GM21529 (cell line): Measurements from ENCODE around the gene MAD1L1.
A peak's percentile ranks its signal among the peaks of the same experiment; 100 is the strongest.

ENCODE experiments used
- ATAC-seq: cut with Tn5 transposase; IDR thresholded peaks from one replicate; pipeline ENCODE4 v1.9.1; 2021; ENCODE audit not compliant: unreplicated experiment

Gene MAD1L1

GRCh38 chr7:2033586-2034135, 199.1 kb downstream of the MAD1L1 start:
- ATAC-seq = no peak

- no peak for ATAC-seq
These were observed 199.8 kb downstream of the MAD1L1 start for GRCh38 chr7:2032876-2033407.

GRCh38 chr7:2032030-2032875, 200.5 kb downstream of the MAD1L1 start:
- no peak for ATAC-seq

DNA sequence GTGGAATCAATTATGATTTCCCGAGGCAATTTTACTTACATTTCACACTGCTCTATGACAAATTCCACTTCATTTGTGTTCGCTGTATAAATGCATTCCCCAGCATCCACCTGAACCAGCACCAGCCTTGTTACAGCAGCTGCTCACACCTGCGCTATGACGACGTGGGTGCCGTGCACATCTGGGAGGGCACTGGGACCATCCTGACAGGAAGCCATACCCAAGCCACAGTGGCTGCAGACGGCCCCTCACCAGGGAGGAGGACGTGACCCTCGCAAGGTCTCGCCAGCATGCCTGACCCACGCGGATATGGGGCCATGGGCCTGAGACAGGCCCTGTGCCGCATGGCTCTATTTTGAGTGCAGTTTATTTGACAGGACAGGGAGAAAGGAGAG, 201.3 kb downstream of the MAD1L1 start:
- no peak for ATAC-seq

DNA sequence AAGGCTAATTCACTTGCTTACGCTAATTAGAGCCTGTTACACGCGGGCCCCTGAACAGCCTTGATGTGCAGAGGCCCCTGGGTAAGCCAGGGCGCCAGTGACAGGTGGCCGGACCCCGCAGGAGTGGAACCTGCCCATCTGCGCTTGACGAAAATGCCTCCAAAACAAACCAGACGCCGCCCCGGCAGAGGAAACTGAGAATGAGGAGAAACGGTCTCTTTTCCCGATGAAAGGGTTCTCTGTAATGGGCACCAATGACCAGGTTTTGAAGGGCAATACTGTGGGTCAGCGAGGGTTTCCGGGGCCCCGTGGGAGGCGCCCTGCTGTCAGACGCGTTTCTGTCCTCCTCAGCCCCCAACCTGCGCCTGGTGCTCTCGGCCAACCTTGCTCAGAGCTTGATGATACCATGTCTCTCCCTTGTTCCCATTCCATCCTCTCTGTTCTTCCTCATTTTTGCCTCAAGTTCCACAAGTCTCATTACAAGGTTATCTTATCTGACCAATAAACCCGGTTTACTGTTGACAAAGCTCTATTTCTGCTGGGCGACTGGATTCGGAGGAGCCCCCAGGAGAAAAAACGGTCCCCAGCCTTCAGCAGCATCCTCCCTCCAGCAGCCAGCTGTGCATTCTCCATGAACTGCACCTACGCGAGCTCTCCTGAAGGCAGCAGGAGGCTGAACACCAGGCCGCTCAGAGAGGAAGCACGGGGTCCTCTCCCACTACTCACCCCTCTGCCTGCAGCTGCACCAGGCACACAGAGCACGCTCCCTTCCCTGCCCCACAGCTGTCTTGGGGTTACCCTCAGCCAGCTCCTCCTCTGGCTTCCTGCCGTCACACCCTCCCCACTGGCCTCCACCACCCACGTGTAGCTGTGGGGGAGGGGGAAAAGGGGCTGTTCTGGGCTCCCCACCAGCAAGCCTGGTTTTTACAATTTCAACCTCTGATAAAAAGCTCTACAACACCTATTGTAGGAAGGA, 202.0 kb downstream of the MAD1L1 start:
- no peak for ATAC-seq

DNA sequence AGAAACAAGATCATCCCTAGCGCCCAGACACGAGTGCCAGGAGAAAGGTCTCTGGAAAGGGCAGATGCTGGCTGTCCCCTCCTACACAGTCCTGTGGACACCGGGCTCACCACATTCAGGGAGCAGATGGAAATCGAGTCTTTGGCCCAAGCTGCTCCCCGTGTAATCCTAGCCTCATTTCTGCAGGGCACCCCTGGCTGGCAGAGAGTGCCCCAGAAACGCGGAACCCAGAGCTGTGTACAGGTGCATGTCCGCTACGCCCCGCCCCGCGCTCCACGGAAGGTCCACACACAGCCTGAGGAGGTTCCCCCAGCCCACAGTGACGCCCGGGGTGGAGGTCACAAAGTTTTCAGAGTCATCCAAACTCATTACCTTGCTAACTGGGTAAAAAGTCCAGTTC, 202.8 kb downstream of the MAD1L1 start:
- no peak for ATAC-seq

DNA sequence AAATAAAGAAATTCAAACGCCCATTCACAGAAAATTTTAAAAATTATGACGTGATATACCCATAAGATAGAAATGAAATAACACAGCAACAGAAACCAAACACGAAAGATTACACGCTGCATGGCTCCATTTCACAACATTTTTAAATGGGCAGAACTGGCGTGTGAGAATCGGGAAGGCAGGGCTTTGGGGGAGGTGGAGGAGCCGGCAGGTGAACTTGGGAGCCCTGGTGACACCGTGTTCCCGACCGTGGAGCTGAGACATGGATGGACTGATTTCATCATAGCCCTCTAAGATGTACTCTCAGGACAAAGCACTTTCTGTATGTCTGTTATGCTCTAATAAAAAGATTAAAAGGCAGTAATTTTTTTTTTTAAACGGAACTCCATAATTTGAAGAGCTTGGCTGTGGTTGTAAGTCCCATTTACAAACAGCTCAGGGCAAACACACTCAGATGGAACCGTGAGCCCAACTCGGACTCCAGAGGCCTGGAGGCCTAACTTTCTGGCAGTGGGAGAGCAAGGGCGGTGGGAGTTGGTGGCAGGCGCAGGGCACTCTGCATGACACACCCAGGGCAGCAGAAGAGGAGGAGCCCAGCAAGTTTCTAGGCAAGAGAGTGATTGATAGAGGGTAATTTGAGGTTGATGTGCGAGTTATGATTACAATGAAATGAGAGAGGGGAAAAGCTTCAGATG, 203.4 kb downstream of the MAD1L1 start:
- no peak for ATAC-seq

GRCh38 chr7:2028733-2029132, 204.0 kb downstream of the MAD1L1 start:
- no peak for ATAC-seq

- ATAC-seq = no peak
These were observed 207.6 kb downstream of the MAD1L1 start for GRCh38 chr7:2025188-2025587.

DNA sequence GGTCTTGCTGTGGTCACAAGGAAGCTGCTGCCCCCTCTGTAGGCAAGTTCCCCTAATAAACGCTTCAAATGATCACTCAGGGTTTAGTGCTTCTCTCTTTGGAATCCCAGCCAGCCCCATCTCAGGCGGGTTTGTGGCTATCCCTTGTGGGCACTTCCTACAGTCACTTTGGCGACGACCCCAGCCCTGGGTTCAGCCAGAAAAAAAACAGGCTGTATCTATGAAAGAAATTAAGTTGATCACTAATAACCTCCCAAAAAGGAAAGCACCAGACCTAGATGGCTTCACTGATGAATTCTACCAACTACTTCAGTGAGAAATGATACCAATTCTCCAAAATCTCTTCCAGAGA, 208.2 kb downstream of the MAD1L1 start:
- ATAC-seq = no peak

DNA sequence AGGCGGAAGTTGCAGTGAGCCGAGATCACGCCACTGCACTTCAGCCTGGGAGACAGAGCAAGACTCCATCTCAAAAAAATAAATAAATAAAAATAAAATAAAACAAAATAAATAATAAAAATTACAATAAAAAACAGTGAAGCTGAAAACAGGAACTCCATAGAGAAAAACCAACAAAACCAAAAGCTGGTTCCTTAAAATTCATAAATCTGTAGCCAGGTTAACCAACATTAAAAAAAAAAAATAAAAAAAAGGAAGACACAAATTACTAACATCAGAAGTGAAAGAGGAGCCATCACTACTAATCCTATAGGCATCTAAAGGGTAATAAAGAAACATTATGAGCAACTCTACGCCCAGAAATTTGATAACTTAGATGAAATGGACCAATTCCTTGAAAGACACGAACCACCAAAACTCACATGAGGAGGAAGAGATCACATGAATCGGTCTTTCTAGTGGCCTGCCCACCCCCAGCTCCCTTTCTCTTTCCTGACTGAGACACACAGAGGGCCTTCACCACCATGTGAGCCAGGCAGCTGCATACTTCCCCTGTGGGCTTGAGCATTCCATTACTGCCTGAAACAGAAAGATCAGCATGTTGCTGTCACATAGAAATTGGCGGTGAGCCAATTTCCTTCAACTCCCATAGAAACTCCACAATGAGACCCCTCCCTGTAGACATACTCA, 208.7 kb downstream of the MAD1L1 start:
- ATAC-seq = no peak

- ATAC-seq = no peak
These were observed 210.0 kb downstream of the MAD1L1 start for GRCh38 chr7:2022737-2023250.

DNA sequence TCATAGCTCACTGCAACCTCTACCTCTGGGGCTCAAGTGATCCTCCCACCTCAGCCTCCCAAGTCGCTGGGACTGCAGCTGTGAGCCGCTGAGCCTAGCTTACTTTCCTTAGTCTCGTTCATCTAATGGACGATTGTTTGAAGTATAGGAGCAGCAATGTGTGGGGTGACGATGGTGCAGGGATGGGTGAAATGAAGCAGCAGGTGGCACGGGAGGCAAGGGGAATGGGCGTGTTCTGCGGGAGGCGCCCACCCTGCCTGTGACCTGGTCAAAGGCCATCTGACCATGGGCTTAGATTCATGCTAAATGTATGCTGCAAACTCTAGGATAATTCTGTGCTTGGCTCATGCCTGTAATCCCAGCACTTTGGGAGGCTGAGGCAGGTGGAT, 210.7 kb downstream of the MAD1L1 start:
- ATAC-seq = no peak

- ATAC-seq = peak; percentile 75
These were observed 212.8 kb downstream of the MAD1L1 start for GRCh38 chr7:2019711-2020511.

DNA sequence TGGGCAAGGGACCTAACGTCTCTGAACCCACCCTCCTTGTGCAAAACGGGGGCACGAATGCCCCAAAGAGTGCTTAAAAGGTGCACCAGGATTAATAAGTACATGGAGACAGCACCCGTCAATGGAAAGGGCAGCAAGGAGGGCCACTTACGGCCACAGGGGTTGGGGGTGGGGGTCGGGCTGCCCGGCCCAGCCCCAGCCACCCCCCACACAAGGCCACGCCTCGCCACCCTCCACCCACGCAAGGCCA, 213.4 kb downstream of the MAD1L1 start:
- no peak for ATAC-seq

GRCh38 chr7:2018569-2019460, 213.9 kb downstream of the MAD1L1 start:
- no peak for ATAC-seq

DNA sequence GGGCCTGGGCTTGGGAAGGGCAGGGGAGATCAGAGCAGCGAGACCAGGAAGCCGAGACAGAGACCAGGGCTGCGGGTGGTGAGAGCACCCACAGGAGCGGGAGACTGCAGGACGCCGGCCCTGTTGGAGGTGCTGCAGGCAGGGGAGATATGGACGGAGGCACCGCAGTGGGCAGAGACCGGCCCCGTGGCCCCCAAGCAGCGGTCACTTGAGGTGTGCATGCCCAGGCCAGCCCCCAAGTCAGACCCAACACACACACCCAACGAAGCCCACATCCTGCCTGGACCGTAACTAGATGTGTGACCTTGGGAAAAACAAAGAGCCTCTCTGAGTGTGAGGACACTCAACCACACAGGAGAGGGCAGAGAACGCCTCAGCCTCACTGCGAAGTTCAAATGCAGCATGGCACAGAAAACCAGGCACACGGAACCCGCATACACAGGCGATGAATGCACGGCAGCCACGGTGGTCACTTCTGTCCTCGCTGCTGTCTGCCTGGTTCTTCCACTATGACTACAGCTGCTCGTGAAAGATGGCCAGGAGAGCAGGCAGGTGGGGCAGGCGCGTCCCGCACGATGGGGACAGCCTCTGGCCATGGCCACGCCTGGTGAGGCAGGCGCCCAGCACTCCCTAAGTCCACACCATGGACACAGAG, 214.7 kb downstream of the MAD1L1 start:
- no peak for ATAC-seq

DNA sequence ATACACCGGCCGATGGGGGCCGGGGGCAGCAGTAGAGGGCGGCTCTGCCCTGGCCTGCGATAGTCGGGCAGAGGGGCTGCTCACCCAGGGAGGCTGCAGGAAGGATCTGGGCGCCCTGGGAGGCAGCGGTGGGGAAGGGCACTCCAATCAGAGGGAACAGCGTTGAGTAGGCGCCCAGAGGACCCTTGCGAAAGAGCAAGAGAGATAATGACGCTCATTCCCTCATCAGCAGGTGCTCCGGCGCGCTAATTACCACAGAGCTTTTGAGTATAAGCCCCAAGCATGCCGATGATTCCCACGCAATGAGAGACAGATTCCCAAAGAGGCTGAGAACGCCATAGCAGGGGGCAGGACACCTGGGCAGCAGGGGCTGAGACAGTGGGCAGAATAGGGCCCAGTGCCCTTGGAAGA, 215.3 kb downstream of the MAD1L1 start:
- ATAC-seq = no peak
